ENCODE data around the gene VSTM5. TPM values are rescaled to one million over a fixed set of nuclear protein-coding genes. Genes with fewer than 3 reads are reported as not detected.

Gene VSTM5
- total and polyA plus RNA-seq, 4 donors = 0.05 TPM; not detected in 3

GRCh38 chr11:93804879-93805278 is 45.5 kb downstream of the VSTM5 start:
- no peak for DNase-seq (ENCODE audit: low spot score)
- WGBS = 96% methylated on average over 2 of the region's 2 CpGs
- Histone ChIP-seq H3K9ac (ENCODE audit: low read depth in 1 of 2, low read length in 2 of 2) (no peak overlapping the region), H3K4me1 (ENCODE audit: control insufficient read depth in 4 of 4, insufficient read depth in 4 of 4, low read length in 3 of 4) (no peaks in the 10 kb centered on the region), H3K4me3 (ENCODE audit: low read depth in 1 of 3, low read length in 3 of 3) (no peak overlapping the region), H3K27ac (ENCODE audit: low read depth in 1 of 2, low read length in 2 of 2) (no peak overlapping the region), H3K9me3 (ENCODE audit: control insufficient read depth in 4 of 4, low read length in 3 of 4) (no peaks in the 10 kb centered on the region), H3K36me3 (ENCODE audit: control insufficient read depth in 4 of 4, insufficient read depth in 3 of 4, low read depth in 1 of 4, low read length in 3 of 4) (peaks cover 11 to 50% (median 44%) of the 10 kb centered on the region in 4 donors), H3K27me3 (ENCODE audit: control insufficient read depth in 4 of 4, insufficient read depth in 4 of 4, low read length in 3 of 4) (no peaks in the 10 kb centered on the region)
- no peak for TF ChIP-seq EGR1 (IDR thresholded peaks at IDR 0.05; ENCODE audit: low read depth in 2 of 2)
- no peak for TF ChIP-seq NR2F2 (IDR thresholded peaks at IDR 0.05)
- TF ChIP-seq RXRA (IDR thresholded peaks at IDR 0.05) = no peak
- no peak for TF ChIP-seq FOXA1 (IDR thresholded peaks at IDR 0.05)
- TF ChIP-seq RAD21 (IDR thresholded peaks at IDR 0.05) = no peak
- no peak for TF ChIP-seq JUND (IDR thresholded peaks at IDR 0.05)
- TF ChIP-seq, protein P1, sequence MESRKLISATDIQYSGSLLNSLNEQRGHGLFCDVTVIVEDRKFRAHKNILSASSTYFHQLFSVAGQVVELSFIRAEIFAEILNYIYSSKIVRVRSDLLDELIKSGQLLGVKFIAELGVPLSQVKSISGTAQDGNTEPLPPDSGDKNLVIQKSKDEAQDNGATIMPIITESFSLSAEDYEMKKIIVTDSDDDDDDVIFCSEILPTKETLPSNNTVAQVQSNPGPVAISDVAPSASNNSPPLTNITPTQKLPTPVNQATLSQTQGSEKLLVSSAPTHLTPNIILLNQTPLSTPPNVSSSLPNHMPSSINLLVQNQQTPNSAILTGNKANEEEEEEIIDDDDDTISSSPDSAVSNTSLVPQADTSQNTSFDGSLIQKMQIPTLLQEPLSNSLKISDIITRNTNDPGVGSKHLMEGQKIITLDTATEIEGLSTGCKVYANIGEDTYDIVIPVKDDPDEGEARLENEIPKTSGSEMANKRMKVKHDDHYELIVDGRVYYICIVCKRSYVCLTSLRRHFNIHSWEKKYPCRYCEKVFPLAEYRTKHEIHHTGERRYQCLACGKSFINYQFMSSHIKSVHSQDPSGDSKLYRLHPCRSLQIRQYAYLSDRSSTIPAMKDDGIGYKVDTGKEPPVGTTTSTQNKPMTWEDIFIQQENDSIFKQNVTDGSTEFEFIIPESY (IDR thresholded peaks at IDR 0.05) = no peak
- TF ChIP-seq SP1 (IDR thresholded peaks at IDR 0.05) = no peak
- no peak for TF ChIP-seq TAF1 (conservative IDR thresholded peaks at IDR 0.05)

DNA sequence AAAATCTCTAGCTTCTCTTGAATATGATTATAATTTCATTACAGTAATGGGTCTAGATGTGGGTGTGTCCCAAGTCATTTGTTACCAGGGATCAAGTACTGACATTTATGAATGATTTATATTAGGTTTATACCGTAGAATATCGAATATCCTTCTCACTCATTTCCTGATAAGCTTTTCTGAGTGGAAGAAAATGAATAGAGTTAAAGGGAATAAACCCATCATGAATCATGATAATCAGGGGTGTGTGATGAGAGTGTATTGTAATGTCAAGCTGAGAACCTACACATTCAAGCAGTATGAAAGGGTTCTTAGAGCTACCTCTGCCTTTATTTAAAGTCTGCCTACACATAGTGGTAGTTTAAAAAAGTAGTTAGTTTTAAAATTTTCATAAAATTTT is 49.1 kb downstream of the VSTM5 start:
- TF ChIP-seq FOXA1 (IDR thresholded peaks at IDR 0.05) = no peak
- TF ChIP-seq HNF4G (IDR thresholded peaks at IDR 0.05) = no peak
- no peak for TF ChIP-seq GABPA (IDR thresholded peaks at IDR 0.05 in 1 of 2, conservative IDR thresholded peaks at IDR 0.05 in 1 of 2)
- no peak for TF ChIP-seq ATF3 (IDR thresholded peaks at IDR 0.05)
- no peak overlapping the region for H3K27ac ChIP-seq (ENCODE audit: low read depth in 1 of 2, low read length in 2 of 2)
- no peak overlapping the region for H3K4me3 ChIP-seq (ENCODE audit: low read depth in 1 of 3, low read length in 3 of 3)
- H3K9ac ChIP-seq (ENCODE audit: low read depth in 1 of 2, low read length in 2 of 2) = no peak overlapping the region
- H3K36me3 ChIP-seq (ENCODE audit: control insufficient read depth in 4 of 4, insufficient read depth in 3 of 4, low read depth in 1 of 4, low read length in 3 of 4) = peaks cover 19 to 57% (median 49%) of the 10 kb centered on the region in 4 donors
- H3K4me1 ChIP-seq (ENCODE audit: control insufficient read depth in 4 of 4, insufficient read depth in 4 of 4, low read length in 3 of 4) = no peaks in the 10 kb centered on the region
- no peak for DNase-seq (ENCODE audit: low spot score)
- no peaks in the 10 kb centered on the region for H3K9me3 ChIP-seq (ENCODE audit: control insufficient read depth in 4 of 4, low read length in 3 of 4)
- WGBS = 83% methylated on average over 2 of the region's 2 CpGs
- H3K27me3 ChIP-seq (ENCODE audit: control insufficient read depth in 4 of 4, insufficient read depth in 4 of 4, low read length in 3 of 4) = no peaks in the 10 kb centered on the region

GRCh38 chr11:93796441-93797231 is 53.8 kb downstream of the VSTM5 start:
- H3K27me3 ChIP-seq (ENCODE audit: control insufficient read depth in 4 of 4, insufficient read depth in 4 of 4, low read length in 3 of 4) = no peaks in the 10 kb centered on the region
- H3K4me1 ChIP-seq (ENCODE audit: control insufficient read depth in 4 of 4, insufficient read depth in 4 of 4, low read length in 3 of 4) = no peaks in the 10 kb centered on the region
- H3K27ac ChIP-seq (ENCODE audit: low read depth in 1 of 2, low read length in 2 of 2) = no peak overlapping the region
- H3K36me3 ChIP-seq (ENCODE audit: control insufficient read depth in 4 of 4, insufficient read depth in 3 of 4, low read depth in 1 of 4, low read length in 3 of 4) = peaks cover 21 to 72% (median 64%) of the 10 kb centered on the region in 4 donors
- H3K4me3 ChIP-seq (ENCODE audit: low read depth in 1 of 3, low read length in 3 of 3) = no peak overlapping the region
- no peak overlapping the region for H3K9ac ChIP-seq (ENCODE audit: low read depth in 1 of 2, low read length in 2 of 2)
- 95% methylated on average over 6 of the region's 6 CpGs for WGBS
- no peaks in the 10 kb centered on the region for H3K9me3 ChIP-seq (ENCODE audit: control insufficient read depth in 4 of 4, low read length in 3 of 4)
- no peak for DNase-seq (ENCODE audit: low spot score)
- TF ChIP-seq, protein P1 (IDR thresholded peaks at IDR 0.05) = no peak
- TF ChIP-seq REST (IDR thresholded peaks at IDR 0.05) (no peak), HNF4A (conservative IDR thresholded peaks at IDR 0.05) (no peak), JUND (IDR thresholded peaks at IDR 0.05) (no peak), SP1 (IDR thresholded peaks at IDR 0.05) (no peak), EGR1 (IDR thresholded peaks at IDR 0.05; ENCODE audit: low read depth in 2 of 2) (no peak), YY1 (IDR thresholded peaks at IDR 0.05) (no peak), TAF1 (conservative IDR thresholded peaks at IDR 0.05) (no peak), RAD21 (IDR thresholded peaks at IDR 0.05) (no peak), RXRA (IDR thresholded peaks at IDR 0.05) (no peak), HNF4G (IDR thresholded peaks at IDR 0.05) (no peak), GABPA (IDR thresholded peaks at IDR 0.05 in 1 of 2, conservative IDR thresholded peaks at IDR 0.05 in 1 of 2) (no peak), FOXA1 (IDR thresholded peaks at IDR 0.05) (no peak), NR2F2 (IDR thresholded peaks at IDR 0.05) (no peak), FOXA2 (IDR thresholded peaks at IDR 0.05) (no peak)
- TF ChIP-seq, protein P2, sequence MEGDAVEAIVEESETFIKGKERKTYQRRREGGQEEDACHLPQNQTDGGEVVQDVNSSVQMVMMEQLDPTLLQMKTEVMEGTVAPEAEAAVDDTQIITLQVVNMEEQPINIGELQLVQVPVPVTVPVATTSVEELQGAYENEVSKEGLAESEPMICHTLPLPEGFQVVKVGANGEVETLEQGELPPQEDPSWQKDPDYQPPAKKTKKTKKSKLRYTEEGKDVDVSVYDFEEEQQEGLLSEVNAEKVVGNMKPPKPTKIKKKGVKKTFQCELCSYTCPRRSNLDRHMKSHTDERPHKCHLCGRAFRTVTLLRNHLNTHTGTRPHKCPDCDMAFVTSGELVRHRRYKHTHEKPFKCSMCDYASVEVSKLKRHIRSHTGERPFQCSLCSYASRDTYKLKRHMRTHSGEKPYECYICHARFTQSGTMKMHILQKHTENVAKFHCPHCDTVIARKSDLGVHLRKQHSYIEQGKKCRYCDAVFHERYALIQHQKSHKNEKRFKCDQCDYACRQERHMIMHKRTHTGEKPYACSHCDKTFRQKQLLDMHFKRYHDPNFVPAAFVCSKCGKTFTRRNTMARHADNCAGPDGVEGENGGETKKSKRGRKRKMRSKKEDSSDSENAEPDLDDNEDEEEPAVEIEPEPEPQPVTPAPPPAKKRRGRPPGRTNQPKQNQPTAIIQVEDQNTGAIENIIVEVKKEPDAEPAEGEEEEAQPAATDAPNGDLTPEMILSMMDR (IDR thresholded peaks at IDR 0.05; ENCODE audit: low read depth, low read length, missing input control) = no peak
